H1 (cell line): ENCODE measurements around the gene RELL1. TPM values are rescaled to one million over a fixed set of nuclear protein-coding genes. Genes with fewer than 3 reads are reported as not detected.

Experiments used
- CHD2 ChIP-seq: IDR thresholded peaks from 2 replicates; pipeline ENCODE4 v1.6.1; 2012; ENCODE audit warnings: low read length, improper control_type of control experiment
- HDAC6 ChIP-seq: IDR thresholded peaks from one replicate; pipeline ENCODE4 v1.7.1; 2012; ENCODE audit warnings: low read depth, mild to moderate bottlenecking, inconsistent platforms, low read length, moderate library complexity
- POU5F1 ChIP-seq: IDR thresholded peaks from 2 replicates; pipeline ENCODE4 v1.6.1; 2011; ENCODE audit warnings: low read depth, mild to moderate bottlenecking, low read length, moderate library complexity
- RAD21 ChIP-seq, 2 experiments: IDR thresholded peaks in 1 of 2; conservative IDR thresholded peaks in 1 of 2; 2 replicates each; pipeline ENCODE4 v1.6.1; 2011; ENCODE audit warnings: low read depth in 2 of 2, low read length in 2 of 2, improper control_type of control experiment in 1 of 2, inconsistent platforms in 1 of 2, mild to moderate bottlenecking in 1 of 2, moderate library complexity in 1 of 2
- RNF2 ChIP-seq: fragments of 200-900, 300-1000 bp; sonication (generic); IDR thresholded peaks from 2 replicates; pipeline ENCODE4 v1.7.1; 2016; ENCODE audit warnings: borderline replicate concordance, low read depth, mild to moderate bottlenecking, antibody characterized with exemption, low read length; ENCODE audit not compliant: poor library complexity, severe bottlenecking; ENCODE audit errors: missing control alignments
- SAP30 ChIP-seq: fragments of 300-600 bp; sonication (generic); IDR thresholded peaks from 2 replicates; pipeline ENCODE4 v1.7.1; 2012; ENCODE audit warnings: low read length, moderate library complexity, mild to moderate bottlenecking, inconsistent platforms; ENCODE audit not compliant: insufficient read depth, insufficient replicate concordance
- SIN3A ChIP-seq, 2 experiments: IDR thresholded peaks in 1 of 2; conservative IDR thresholded peaks in 1 of 2; 2 replicates each; pipeline ENCODE4 v1.6.1; 2011 to 2012; ENCODE audit warnings: low read length in 2 of 2, improper control_type of control experiment in 1 of 2, low read depth in 1 of 2, mild to moderate bottlenecking in 1 of 2
- SP2 ChIP-seq: IDR thresholded peaks from 2 replicates; pipeline ENCODE4 v1.6.1; 2012; ENCODE audit warnings: mild to moderate bottlenecking, low read length, inconsistent platforms
- SP4 ChIP-seq: IDR thresholded peaks from 2 replicates; pipeline ENCODE4 v1.6.1; 2012; ENCODE audit warnings: low read length, inconsistent platforms
- TAF7 ChIP-seq: optimal IDR thresholded peaks from 2 replicates; pipeline ENCODE3; 2011; ENCODE audit warnings: low read depth, mild to moderate bottlenecking, inconsistent platforms, low read length, moderate library complexity, borderline replicate concordance
- TBP ChIP-seq: IDR thresholded peaks from 2 replicates; pipeline ENCODE4 v1.6.1; 2011; ENCODE audit warnings: low read depth, low read length, improper control_type of control experiment
- polyA plus RNA-seq, 7 experiments: library from polyadenylated mRNA; depleted of rRNA in 3 of 7; stranded (reverse) in 5 of 7; unstranded in 2 of 7; fragments of >200 nt in 5 of 7; fragments of 200-250 nt in 2 of 7; gene quantifications; 1 replicate in 5 of 7; 2 replicates in 1 of 7; 4 replicates in 1 of 7; pipeline versions ENCODE4 v1.2.1 to v1.2.3, GENCODE V29; 2011 to 2013; ENCODE audit warnings: missing spikeins in 2 of 7, mixed read lengths in 2 of 7
- total RNA-seq: library from RNA; stranded (reverse); fragmentation: NEBNext Ultra II Directional; extraction: Animal tissue kit (Norgen Biotek cat#: 25700); gene quantifications from 2 replicates; pipeline ENCODE4 v1.2.1, GENCODE V29; 2021
- TF ChIP-seq, protein P1 (sequence below): IDR thresholded peaks from 2 replicates; pipeline ENCODE4 v1.6.1; 2011; ENCODE audit warnings: low read length, improper control_type of control experiment

RELL1 gene
- total and polyA plus RNA-seq, 2 of the 8 experiments (the other 6 are each of a cell fraction or from before 2014, with no cell fraction given): 2.1 to 14.1 TPM

DNA sequence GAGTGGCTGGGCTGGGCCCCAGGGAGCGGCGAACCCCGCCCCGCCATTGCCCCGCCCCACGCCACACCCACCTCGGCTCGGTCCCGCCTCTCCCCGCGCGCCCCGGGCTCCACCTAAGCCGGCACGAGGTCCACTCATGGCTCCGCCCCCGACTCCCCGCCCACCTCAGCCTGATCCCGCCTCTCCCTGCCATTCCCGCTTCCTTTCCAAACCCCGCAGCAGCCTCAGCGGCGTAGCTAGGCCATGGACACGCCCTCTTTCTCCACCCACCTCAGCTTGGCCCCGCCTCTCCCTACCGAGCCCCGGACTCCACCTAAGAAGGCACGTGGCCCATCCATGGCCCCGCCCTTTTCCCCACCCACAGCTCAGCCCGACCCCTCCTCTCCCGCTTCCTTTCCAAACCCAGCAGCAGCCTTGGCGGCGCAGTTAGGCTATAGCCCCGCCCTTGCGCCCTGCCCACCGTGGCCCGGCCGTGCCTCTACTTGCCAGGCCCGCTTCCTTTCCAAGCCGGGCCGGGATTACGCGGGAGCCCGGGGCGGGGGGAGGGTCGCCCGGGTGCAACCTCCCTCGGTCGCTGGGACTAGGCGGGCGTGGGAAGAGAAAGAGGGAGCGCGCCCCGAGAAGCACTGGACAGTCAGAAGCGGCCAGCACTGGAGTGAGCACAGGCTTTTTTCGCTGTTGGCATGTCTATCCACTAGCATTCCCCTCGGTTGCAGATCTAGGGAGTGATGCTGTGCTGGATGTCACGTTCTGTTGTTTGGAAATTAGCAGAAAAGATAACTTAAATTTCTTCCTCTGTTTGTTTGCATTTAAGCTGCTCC is at the start of gene RELL1 (continued):
- TF ChIP-seq, protein P1, sequence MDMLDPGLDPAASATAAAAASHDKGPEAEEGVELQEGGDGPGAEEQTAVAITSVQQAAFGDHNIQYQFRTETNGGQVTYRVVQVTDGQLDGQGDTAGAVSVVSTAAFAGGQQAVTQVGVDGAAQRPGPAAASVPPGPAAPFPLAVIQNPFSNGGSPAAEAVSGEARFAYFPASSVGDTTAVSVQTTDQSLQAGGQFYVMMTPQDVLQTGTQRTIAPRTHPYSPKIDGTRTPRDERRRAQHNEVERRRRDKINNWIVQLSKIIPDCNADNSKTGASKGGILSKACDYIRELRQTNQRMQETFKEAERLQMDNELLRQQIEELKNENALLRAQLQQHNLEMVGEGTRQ: peak; percentile 84
- TF ChIP-seq SIN3A (conservative IDR thresholded peaks at IDR 0.05 in 1 of 2, IDR thresholded peaks at IDR 0.05 in 1 of 2; ENCODE audit: low read depth in 1 of 2, low read length in 2 of 2) (no peak), RAD21 (IDR thresholded peaks at IDR 0.05 in 1 of 2, conservative IDR thresholded peaks at IDR 0.05 in 1 of 2; ENCODE audit: low read depth in 2 of 2, low read length in 2 of 2) (peak in 1 of 2 experiments; percentile 14; a peak in 2 of 4 replicates), TBP (no peak), SP2 (no peak), SP4 (peak; percentile 56; the same call in 1 of the 2 replicates), RNF2 (no peak), CHD2 (no peak), POU5F1 (no peak), TAF7 (no peak), HDAC6 (no peak), SAP30 (no peak)
